OCI-LY1 (cell line): Measurements from ENCODE around the gene CYB561.
"Not testable (repeated sequence)": the region's sequence is repeated elsewhere in the genome, so short reads cannot be mapped to it uniquely, and the experiment has no call there.

ENCODE experiments used
- H2AFZ ChIP-seq: fragments of 200-600 bp; sonication (generic), shearing (Covaris generic); 2 replicates; pipeline ENCODE4 v1.6.0; 2014; ENCODE audit warnings: antibody characterized with exemption, mild to moderate bottlenecking, low read length
- H3F3A ChIP-seq: fragments of 200-600 bp; sonication (generic), shearing (Covaris generic); 2 replicates; pipeline ENCODE4 v1.6.0; 2014; ENCODE audit warnings: mild to moderate bottlenecking, antibody characterized with exemption, low read length, moderate library complexity; ENCODE audit not compliant: insufficient read depth
- H3K27ac ChIP-seq: fragments of 200-600 bp; sonication (generic); 2 replicates; pipeline ENCODE4 v1.5.1; 2014; ENCODE audit warnings: low read length, mixed run types, mild to moderate bottlenecking, low read depth; ENCODE audit not compliant: poor library complexity, severe bottlenecking
- H3K27me3 ChIP-seq: fragments of 200-600 bp; sonication (generic); 2 replicates; pipeline ENCODE4 v1.6.0; 2014; ENCODE audit warnings: antibody characterized with exemption, mild to moderate bottlenecking, low read length, moderate library complexity; ENCODE audit not compliant: insufficient read depth
- H3K36me3 ChIP-seq: fragments of 200-600 bp; sonication (generic); 2 replicates; pipeline ENCODE4 v1.6.1; 2014; ENCODE audit warnings: mild to moderate bottlenecking, antibody characterized with exemption, low read length, moderate library complexity, mixed read lengths; ENCODE audit not compliant: insufficient read depth
- H3K4me1 ChIP-seq: fragments of 200-600 bp; sonication (generic); 2 replicates; pipeline ENCODE4 v1.5.1; 2014; ENCODE audit warnings: mild to moderate bottlenecking, low read length, moderate library complexity; ENCODE audit not compliant: insufficient read depth, severe bottlenecking
- H3K4me2 ChIP-seq: fragments of 200-600 bp; sonication (generic), shearing (Covaris generic); 2 replicates; pipeline ENCODE4 v1.6.1; 2014; ENCODE audit warnings: low read length
- H3K4me3 ChIP-seq: fragments of 200-600 bp; sonication (generic); 2 replicates; pipeline ENCODE4 v1.5.1; 2014; ENCODE audit warnings: low read length, low read depth, mild to moderate bottlenecking, mixed read lengths; ENCODE audit not compliant: poor library complexity, severe bottlenecking
- H3K79me2 ChIP-seq: fragments of 200-600 bp; shearing (Covaris generic); 2 replicates; pipeline ENCODE4 v1.6.1; 2016; ENCODE audit warnings: mixed run types, low read length, mixed read lengths; ENCODE audit not compliant: insufficient read depth
- H3K9ac ChIP-seq: fragments of 200-600 bp; sonication (generic), shearing (Covaris generic); 2 replicates; pipeline ENCODE4 v1.6.1; 2014; ENCODE audit warnings: mild to moderate bottlenecking, low read length, mixed read lengths
- H3K9me2 ChIP-seq: fragments of 200-600 bp; sonication (generic), shearing (Covaris generic); 2 replicates; pipeline ENCODE4 v1.6.1; 2014; ENCODE audit warnings: low read depth, mild to moderate bottlenecking, low read length, mixed read lengths
- H3K9me3 ChIP-seq: fragments of 200-600 bp; shearing (Covaris generic); 2 replicates; pipeline ENCODE4 v1.6.1; 2014; ENCODE audit warnings: low read length, mixed read lengths
- H4K20me1 ChIP-seq: fragments of 200-600 bp; sonication (generic), shearing (Covaris generic); 2 replicates; pipeline ENCODE4 v1.6.0; 2016; ENCODE audit warnings: mild to moderate bottlenecking, low read length; ENCODE audit not compliant: insufficient read depth
- CTCF ChIP-seq: fragments of 200-600 bp; sonication (generic), shearing (Covaris generic); IDR thresholded peaks from 2 replicates; pipeline ENCODE4 v1.5.1; 2017; ENCODE audit warnings: mild to moderate bottlenecking, antibody characterized with exemption, low read length, moderate library complexity, mixed read lengths
- EZH2 ChIP-seq: fragments of 200-600 bp; sonication (generic), shearing (Covaris generic); IDR thresholded peaks from 2 replicates; pipeline ENCODE4 v1.8.0; 2017; ENCODE audit warnings: borderline replicate concordance, mixed run types, mild to moderate bottlenecking, antibody characterized with exemption, low read length, moderate library complexity, mixed read lengths

CYB561 gene

GRCh38 chr17:63458478-63458877 is 12.4 kb upstream of the CYB561 start:
- Histone ChIP-seq H3K9me2 (no peaks in the 10 kb centered on the region), H3K27ac (no peak overlapping the region), H4K20me1 (no peaks in the 10 kb centered on the region), H2AFZ (no peak overlapping the region), H3K27me3 (peaks cover 8% of the 10 kb centered on the region; the same call in 1 of the 2 replicates), H3K4me1 (no peaks in the 10 kb centered on the region), H3K36me3 (no peaks in the 10 kb centered on the region), H3F3A (no peaks in the 10 kb centered on the region), H3K4me2 (no peak overlapping the region), H3K9ac (no peak overlapping the region), H3K4me3 (no peak overlapping the region), H3K79me2 (no peaks in the 10 kb centered on the region), H3K9me3 (no peaks in the 10 kb centered on the region)
- TF ChIP-seq CTCF: no peak
- TF ChIP-seq EZH2: no peak

- H3K4me2 ChIP-seq: no peak overlapping the region
Observed at GRCh38 chr17:63455417-63455816, 9.3 kb upstream of the CYB561 start.

GRCh38 chr17:63454915-63455314 is 8.8 kb upstream of the CYB561 start:
- no peak overlapping the region for H3K27ac ChIP-seq
- no peak overlapping the region for H3K9ac ChIP-seq

More at GRCh38 chr17:63455417-63455816, 9.3 kb upstream of the CYB561 start:
- Histone ChIP-seq H3K9me2 (no peaks in the 10 kb centered on the region), H4K20me1 (no peaks in the 10 kb centered on the region), H3K79me2 (no peaks in the 10 kb centered on the region), H3F3A (no peaks in the 10 kb centered on the region), H2AFZ (no peak overlapping the region), H3K36me3 (no peaks in the 10 kb centered on the region), H3K9ac (no peak overlapping the region), H3K9me3 (no peaks in the 10 kb centered on the region), H3K27ac (no peak overlapping the region), H3K4me3 (no peak overlapping the region), H3K4me1 (no peaks in the 10 kb centered on the region), H3K27me3 (no peaks in the 10 kb centered on the region; the same call in 1 of the 2 replicates)
- no peak for TF ChIP-seq CTCF
- no peak for TF ChIP-seq EZH2

GRCh38 chr17:63454357-63454756 is 8.3 kb upstream of the CYB561 start:
- not testable (repeated sequence) for H3K9me3 ChIP-seq, H3K27me3 ChIP-seq, H3K4me1 ChIP-seq, H2AFZ ChIP-seq, H3F3A ChIP-seq, H4K20me1 ChIP-seq, H3K9ac ChIP-seq, H3K79me2 ChIP-seq, H3K9me2 ChIP-seq, H3K36me3 ChIP-seq, H3K4me3 ChIP-seq, H3K4me2 ChIP-seq, H3K27ac ChIP-seq

More at GRCh38 chr17:63454915-63455314, 8.8 kb upstream of the CYB561 start:
- TF ChIP-seq EZH2 (no peak), CTCF (no peak)
- H3K4me1 ChIP-seq: no peaks in the 10 kb centered on the region
- no peak overlapping the region for H3K4me2 ChIP-seq
- no peaks in the 10 kb centered on the region for H3K36me3 ChIP-seq
- no peaks in the 10 kb centered on the region for H3K9me2 ChIP-seq
- no peaks in the 10 kb centered on the region for H4K20me1 ChIP-seq
- H3K4me3 ChIP-seq: no peak overlapping the region
- no peaks in the 10 kb centered on the region for H3K9me3 ChIP-seq
- H3K79me2 ChIP-seq: no peaks in the 10 kb centered on the region
- H2AFZ ChIP-seq: no peak overlapping the region
- no peaks in the 10 kb centered on the region for H3F3A ChIP-seq
- no peaks in the 10 kb centered on the region; the same call in 1 of the 2 replicates for H3K27me3 ChIP-seq
